PFSK-1 (cell line): ENCODE measurements around the gene IMPDH1.

ENCODE experiments used
- FOXP2 ChIP-seq: optimal IDR thresholded peaks from 2 replicates; pipeline ENCODE3; 2011; ENCODE audit warnings: borderline replicate concordance, control low read depth, inconsistent platforms; ENCODE audit not compliant: insufficient read depth; ENCODE audit errors: extremely low read length, extremely low read depth
- POLR2AphosphoS5 ChIP-seq: IDR thresholded peaks from 2 replicates; pipeline ENCODE4 v1.6.1; 2012; ENCODE audit warnings: low read depth, mild to moderate bottlenecking, control low read depth, low read length, moderate library complexity
- REST ChIP-seq, 2 experiments: IDR thresholded peaks; 2 replicates each; pipeline versions ENCODE4 v1.6.1 to v1.8.0; 2011 to 2012; ENCODE audit warnings: low read depth in 2 of 2, low read length in 2 of 2, control low read depth in 1 of 2, inconsistent platforms in 1 of 2, mild to moderate bottlenecking in 1 of 2, moderate library complexity in 1 of 2; ENCODE audit not compliant: insufficient read depth in 1 of 2
- SIN3A ChIP-seq: IDR thresholded peaks from 2 replicates; pipeline ENCODE4 v1.6.1; 2012; ENCODE audit warnings: mild to moderate bottlenecking, low read length, moderate library complexity, borderline replicate concordance; ENCODE audit not compliant: insufficient read depth
- TAF1 ChIP-seq: IDR thresholded peaks from 2 replicates; pipeline ENCODE4 v1.6.1; 2012; ENCODE audit warnings: low read length, control low read depth, borderline replicate concordance; ENCODE audit not compliant: insufficient read depth

Gene IMPDH1

GRCh38 chr7:128383776-128384175, 26.0 kb downstream of the IMPDH1 start:
- TF ChIP-seq SIN3A, result no peak
- no peak for TF ChIP-seq TAF1
- TF ChIP-seq FOXP2, result no peak
- no peak for TF ChIP-seq REST (IDR thresholded peaks at IDR 0.05; ENCODE audit: insufficient read depth in 1 of 2, low read depth in 2 of 2, low read length in 2 of 2)
- TF ChIP-seq POLR2AphosphoS5, result no peak

- no peak for TF ChIP-seq REST (IDR thresholded peaks at IDR 0.05; ENCODE audit: insufficient read depth in 1 of 2, low read depth in 2 of 2, low read length in 2 of 2)
Observed at GRCh38 chr7:128381161-128381821, 28.5 kb downstream of the IMPDH1 start.

- TF ChIP-seq FOXP2 (no peak), TAF1 (no peak), REST (IDR thresholded peaks at IDR 0.05; ENCODE audit: insufficient read depth in 1 of 2, low read depth in 2 of 2, low read length in 2 of 2) (no peak), SIN3A (no peak), POLR2AphosphoS5 (no peak)
Observed at GRCh38 chr7:128380483-128381106, 29.2 kb downstream of the IMPDH1 start.

- TF ChIP-seq POLR2AphosphoS5 (no peak), FOXP2 (no peak), SIN3A (no peak), TAF1 (no peak), REST (IDR thresholded peaks at IDR 0.05; ENCODE audit: insufficient read depth in 1 of 2, low read depth in 2 of 2, low read length in 2 of 2) (no peak)
Observed at GRCh38 chr7:128379900-128380479, 29.8 kb downstream of the IMPDH1 start.

- TF ChIP-seq TAF1, result no peak
- TF ChIP-seq FOXP2, result no peak
- no peak for TF ChIP-seq SIN3A
- no peak for TF ChIP-seq REST (IDR thresholded peaks at IDR 0.05; ENCODE audit: insufficient read depth in 1 of 2, low read depth in 2 of 2, low read length in 2 of 2)
Observed at GRCh38 chr7:128378637-128379036, 31.1 kb downstream of the IMPDH1 start.
